Globus pallidus (tissue), 1 donor: ENCODE data around the gene SELENOF.

Experiments
- DNase-seq: peaks from one replicate; pipeline ENCODE4 v3.0.0-alpha.2; 2015; ENCODE audit warnings: low spot score

The SELENOF gene

DNA sequence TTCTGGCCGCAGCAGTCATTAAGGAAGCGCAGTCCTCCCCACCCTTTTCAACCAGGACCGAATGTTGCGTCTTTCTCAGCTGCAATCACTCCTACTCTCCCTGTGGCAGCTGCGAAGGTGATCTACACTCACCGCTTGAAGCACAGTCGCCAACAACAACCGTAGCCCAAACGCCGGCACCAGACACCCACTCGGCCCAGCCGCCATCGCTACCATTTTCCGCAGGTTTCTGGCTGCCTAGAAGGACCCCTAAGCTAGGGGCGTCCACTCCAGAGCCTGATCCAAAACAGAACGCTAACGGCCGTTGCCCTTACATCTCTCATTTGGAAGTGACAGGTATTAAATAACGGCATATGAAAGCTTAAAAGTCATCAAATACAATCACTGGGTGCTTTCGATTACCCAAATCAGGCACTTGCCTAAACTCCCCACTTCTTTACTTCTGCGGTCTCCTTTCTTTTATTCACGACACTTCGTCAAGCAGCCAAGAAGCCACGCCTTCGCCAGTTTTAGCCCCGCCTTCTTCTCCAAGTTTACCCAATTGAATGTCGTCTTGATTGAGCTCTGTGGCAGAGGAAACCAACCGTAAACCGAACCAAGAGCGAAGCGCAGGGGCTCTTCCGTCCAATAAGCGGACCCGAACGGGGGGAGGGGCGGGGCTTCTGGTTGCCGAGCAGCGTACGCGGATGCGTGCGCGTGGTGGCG is at the start of gene SELENOF:
SELENOF (minus strand) TSS at position 231 of the 705 bp plus-strand sequence; CDS start at position 216, 15 bp downstream.
- peak; percentile 100 for DNase-seq

DNA sequence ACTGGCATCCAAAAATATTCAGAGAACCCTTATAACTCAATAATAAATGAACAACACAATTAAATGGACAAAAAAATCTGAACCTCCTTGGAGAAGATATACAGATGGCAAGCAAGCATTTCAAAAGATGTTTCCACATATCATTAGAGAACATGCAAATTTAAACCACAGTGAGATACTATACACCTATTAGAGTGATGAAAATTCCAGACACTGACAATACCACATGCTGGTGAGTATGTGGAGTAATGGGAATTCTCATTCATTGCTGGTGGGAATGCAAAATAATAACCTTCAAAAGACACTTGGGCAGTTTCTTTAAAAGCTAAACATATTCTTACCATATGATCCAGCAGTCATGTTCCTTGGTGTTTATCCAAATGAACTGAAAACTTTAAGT is 46.6 kb upstream of the SELENOF start:
- no peak for DNase-seq

DNA sequence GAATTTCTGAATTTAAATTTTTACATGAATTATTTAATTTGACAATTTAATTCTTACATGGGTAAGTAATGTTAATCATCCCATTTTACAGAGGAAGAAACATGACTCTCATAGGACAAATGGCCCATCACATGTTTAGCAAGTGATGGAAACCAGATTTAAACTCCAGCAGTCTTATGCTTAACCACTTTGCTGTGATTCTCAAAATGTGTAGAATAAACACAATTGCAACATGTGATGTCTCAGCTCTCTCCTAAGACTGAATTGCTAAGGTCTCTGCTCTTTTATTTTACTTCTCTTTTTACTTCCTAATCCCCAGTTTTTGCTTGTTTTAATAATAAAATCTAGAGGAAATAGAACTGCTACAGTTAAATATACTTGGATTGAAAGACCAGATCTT is 43.3 kb upstream of the SELENOF start:
- no peak for DNase-seq

DNA sequence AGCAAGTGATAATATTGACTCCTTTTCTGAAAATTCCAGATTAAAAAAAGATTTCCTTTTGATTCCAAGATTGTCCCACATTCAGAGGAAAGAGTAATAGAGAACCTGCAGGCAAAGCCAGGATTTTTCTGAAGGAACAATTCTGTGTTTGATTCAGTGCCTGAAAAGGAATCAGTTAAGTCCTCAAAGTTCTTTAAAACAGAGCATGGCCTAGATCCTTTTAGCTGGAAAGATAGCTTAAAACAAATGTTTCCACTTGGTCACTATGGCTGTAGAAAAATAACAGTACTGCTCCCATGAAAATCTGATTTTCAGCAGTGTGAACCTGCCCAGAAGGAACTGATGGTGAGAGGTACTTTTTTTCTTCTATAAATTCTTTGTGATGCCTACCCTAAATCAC is 42.3 kb upstream of the SELENOF start:
- DNase-seq, result no peak

DNA sequence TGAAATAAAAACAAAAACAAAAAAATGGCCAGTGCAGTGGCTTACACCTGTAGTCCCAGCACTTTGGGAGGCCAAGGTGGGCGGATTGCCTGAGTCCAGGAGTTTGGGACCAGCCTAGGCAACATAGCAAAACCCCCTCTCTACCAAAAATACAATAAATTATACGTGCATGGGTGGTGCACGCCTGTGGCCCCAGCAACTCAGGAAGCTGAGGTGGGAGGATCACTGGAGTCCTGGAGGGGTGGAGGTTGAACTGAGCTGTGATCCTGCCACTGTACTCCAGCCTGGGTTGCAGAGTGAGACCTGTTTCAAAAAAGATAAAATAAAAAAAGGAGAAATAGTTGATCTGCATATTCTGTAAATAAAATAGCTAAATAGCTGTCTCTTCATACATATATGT is 41.8 kb upstream of the SELENOF start:
- DNase-seq, result no peak

DNA sequence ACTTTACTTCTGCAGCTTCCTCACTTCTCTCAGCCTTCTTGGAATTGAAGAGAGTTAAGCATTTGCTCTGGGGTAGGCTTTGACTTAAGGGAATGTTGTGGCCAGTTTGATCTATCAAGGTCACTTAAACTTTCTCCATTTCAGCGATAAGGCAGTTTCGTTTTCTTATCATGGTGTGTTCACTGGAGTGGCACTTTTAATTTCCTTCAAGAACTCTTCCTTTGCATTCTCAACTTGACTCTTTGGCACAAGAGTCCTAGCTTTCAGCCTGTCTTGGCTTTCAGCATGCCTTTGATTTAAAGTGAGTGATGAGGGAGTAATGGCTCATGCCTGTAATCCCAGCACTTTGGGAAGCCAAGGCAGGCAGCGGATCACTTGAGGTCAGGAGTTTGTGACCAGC is 39.2 kb upstream of the SELENOF start:
- no peak for DNase-seq

DNA sequence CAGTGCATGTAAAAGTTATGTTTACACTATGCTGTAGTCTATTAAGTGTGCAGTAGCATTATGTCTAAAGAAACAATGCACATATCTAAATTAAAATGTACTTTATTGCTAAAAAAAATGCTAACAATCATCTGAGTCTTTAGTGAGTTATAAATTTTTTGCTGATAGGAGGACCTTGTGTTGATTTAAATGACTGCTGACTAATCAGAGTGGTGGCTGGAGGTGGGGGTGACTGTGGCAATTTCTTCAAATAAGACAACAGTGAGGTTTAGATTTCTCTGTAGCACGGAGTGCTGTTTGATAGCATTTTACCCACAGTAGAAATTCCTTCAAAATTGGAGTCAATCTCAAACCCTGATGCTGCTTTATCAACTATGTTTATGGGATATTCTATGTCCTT is 37.5 kb upstream of the SELENOF start:
- DNase-seq, result no peak

DNA sequence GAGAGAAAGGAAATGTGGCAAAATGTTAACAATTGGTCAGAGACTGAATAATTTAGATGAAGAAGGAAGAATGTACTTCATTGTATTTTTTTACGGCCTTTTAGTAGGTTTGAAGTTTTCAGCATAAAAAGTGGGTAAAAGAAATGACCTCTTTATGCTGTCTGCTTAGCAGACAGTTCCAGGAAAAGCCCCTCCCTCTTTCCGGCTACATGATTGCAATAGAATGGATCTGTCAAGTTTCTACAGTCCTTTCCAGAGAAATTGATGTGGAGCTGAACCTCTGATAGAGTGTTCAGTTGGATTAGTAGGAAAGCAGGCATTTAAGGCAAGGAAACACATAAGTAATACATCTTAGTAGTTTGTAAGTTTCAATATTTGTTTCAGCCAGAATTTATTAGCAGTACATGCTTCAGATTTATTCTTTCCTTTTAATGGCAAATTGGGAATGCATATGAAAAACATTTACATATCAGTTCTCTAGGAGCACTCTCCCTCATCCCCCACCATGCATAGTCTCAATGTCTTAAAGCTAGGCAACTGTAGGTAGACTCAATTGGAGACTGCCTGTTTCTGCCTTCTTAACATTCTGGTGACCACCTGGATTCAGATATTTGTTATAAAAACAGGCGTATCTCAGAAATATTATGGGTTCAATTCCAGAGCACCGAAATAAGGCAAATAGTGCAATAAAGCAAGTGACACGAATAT is 36.9 kb upstream of the SELENOF start:
- DNase-seq, result no peak

GRCh38 chr1:86948212-86948611 is 34.3 kb upstream of the SELENOF start:
- DNase-seq, result no peak

DNA sequence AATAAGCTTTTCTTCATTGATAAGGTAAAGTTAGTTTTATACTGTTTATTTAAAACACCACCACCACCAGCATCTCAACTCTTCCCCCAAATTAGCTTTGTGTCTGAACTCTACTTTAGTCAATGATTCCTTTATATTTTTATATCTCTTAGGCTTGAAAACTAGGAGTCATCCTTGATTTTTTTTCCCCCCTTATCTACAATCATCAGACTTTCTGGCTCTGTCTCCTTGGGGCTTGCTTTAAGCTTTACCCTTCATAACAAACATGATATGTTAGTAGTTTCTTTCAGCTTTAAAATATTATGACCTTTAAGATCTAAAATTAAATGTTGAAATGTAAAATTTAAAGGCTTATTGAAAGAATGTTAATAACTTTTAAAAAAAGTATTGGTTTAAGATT is 28.8 kb upstream of the SELENOF start:
- no peak for DNase-seq

DNA sequence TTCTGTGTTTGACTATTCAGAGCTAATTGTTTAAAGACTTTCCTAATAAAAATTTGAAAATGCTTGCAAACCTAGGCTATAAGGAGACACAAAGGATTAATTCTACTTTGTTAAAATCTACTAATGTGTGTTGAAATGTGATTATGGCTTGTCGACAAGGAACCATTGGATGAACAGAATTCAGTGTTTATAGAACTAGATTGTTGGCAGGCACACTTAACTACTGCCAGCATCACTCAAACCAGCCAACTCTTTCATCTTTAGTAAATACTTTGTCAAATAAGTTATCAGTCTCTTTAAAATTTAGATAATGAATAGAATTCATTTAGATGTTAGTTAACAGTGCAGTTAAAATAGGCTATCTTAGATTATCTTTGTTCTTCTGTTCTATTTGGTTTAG is 28.1 kb upstream of the SELENOF start:
- no peak for DNase-seq

DNA sequence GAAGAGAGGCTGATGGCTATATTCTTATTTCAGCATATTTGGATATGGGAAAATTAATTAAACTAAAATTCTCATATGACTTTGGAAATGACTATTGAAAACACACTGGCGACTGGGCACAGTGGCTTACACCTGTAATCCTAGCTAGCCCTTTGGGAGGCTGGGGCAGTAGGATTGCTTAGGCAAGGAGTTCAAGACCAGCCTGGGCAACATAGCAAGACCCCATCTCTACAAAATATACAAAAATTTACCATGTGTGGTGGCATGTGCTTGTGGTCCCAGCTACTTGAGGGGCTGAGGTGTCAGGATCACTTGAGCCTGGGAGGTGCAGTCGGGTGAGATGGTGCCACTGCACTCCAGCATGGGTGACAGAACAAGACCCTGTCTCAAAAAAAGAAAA is 26.7 kb upstream of the SELENOF start:
- no peak for DNase-seq

DNA sequence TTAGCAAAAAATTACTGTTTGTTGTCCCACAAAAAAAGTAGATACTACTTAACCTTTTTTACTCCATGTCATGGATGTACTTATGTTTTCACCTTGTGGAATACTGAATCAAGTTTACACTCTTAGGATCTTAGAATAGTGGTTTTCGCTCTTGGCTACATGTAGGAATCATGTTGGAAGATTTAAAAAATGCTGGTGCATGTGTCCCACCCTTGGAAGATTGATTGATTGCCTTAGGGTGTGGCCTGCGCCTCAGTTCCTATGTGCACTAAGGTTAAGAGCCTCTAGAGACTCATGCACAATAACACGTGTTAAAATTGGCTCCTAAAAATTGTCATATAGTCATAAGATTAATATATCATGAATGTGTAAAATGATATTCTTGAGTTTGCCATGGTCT is 25.5 kb upstream of the SELENOF start:
- no peak for DNase-seq

DNA sequence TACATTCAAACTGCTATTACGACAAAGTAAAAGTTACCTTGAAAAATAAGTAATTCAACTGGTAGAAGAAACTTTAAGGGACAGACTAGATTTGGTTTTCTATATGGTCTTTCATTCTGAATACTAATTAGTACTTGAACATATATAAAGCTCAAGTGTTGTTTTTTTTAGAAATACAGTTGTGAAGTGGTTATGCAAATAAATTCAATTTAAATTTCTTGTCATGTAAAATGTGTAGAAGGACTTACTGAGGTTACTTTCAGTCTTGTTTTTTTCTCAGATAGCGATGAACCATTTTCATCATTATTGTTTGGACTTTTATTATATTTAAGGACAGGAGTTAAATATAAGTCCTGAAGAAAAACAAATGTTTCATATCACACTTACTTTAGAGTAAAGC is 24.9 kb upstream of the SELENOF start:
- no peak for DNase-seq

GRCh38 chr1:86938450-86938849 is 24.5 kb upstream of the SELENOF start:
- DNase-seq, result no peak

GRCh38 chr1:86933562-86934377 is 19.8 kb upstream of the SELENOF start:
- no peak for DNase-seq

DNA sequence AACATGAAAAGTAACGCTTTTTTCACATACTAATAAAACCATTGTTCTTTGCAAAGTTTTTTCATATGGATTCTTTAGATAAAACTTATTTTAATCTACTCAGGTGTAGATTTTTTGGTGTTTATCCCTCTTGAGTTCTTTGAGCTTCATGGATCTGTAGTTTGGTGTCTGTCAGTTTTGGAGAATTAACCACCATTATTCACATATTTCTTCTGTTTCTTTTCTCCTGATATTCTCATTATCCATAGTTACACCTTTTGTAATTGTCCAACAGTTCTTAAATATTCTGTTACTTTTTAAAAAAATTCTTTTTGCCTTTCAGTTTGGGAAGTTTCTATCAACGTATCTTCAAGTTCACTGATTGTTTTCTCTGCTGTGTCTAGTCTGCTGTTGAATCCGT is 19.1 kb upstream of the SELENOF start:
- DNase-seq, result no peak

DNA sequence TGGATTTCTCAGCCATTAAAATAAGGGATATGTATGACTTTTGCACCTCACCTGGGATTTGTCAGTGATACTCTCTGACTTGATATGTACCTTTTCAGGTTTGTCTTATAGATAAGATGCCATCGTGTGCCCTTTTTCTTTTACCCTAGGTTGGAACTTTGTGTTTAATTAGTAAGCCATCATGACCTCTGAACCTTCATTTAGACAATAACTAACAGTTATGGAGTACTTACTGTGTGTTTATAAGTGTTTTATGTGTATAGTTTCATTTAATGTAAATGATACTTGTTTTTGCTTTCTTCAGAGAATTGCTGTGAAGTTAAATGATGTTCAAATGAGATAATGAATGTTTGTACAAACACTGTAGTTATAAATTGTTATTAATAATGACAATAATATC is 14.9 kb upstream of the SELENOF start:
- DNase-seq, result no peak

- no peak for DNase-seq
Observed at GRCh38 chr1:86926883-86927282, 13.0 kb upstream of the SELENOF start.

- DNase-seq, result no peak
Observed at GRCh38 chr1:86925742-86926141, 11.8 kb upstream of the SELENOF start.

DNA sequence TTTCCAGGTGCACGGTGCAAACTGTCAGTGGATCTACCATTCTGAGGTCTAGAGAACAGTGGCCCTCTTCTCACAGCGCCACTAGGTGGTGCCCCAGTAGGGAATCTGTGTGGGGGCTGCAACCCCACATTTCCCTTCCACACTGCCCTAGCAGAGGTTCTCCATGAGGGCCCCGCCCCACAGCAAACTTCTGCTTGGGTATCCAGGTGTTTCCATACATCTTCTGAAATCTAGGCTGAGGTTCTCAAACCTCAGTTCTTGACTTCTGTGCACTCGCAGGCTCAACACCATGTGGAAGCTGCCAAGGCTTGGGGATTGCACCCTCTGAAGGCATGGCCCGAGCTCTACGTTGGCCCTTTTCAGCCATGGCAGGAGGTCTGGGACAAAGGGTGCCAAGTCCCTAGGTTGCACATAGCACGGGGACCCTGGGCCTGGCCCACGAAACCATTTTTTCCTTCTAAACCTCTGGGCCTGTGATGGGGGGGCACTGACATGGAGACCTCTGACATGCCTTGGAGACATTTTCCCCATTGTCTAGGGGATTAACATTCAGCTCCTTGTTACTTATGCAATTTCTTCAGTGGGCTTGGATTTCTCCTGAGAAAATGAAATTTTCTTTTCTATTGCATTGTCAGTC is 10.5 kb upstream of the SELENOF start:
- no peak for DNase-seq

DNA sequence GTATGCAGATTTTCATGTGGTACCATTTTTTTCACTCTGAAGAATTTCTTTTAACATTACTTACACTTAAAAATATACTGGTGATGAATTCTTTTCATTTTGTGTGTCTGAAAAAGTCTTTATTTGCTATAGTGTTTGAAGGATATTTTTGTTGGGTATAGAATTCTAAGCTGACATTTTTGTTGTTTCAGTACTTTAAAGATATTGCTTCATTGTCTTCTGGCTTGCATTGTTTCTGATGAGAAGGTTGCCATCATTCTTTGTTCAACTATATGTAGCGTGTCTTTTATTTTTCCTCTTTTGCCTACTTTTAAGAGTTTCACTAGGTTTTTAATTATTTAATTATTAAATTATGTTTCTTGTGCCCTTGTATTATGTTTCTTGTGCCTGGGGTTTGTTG is 8.5 kb upstream of the SELENOF start:
- no peak for DNase-seq

DNA sequence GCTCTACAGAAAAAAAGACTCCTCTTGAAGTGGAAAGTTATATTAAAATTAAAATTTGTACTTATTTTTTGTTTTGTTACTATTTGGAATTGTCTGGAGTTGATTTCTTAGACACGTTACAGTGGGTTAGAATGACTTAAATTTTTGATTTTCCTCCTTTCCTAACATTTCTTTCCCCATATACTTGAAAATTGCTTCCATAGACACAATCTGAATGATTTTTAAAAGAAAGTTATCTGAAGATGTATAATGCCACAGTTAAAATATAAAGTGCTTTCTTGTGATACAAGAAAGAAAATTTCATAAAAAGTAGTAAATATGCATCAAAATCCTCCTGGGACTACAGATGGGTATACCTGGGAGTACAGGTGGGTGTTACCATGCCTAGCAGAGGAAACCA is 2.8 kb upstream of the SELENOF start:
- no peak for DNase-seq
